22Rv1 (cell line): ENCODE data around the gene ENDOD1.

Source experiments
- H3K27ac ChIP-seq: fragments of 450-650 bp; 2 replicates; pipeline ENCODE4 v1.5.1; 2017
- CTCF ChIP-seq: fragments of 450-650 bp; IDR thresholded peaks from 2 replicates; pipeline ENCODE4 v1.5.1; 2017; ENCODE audit warnings: mild to moderate bottlenecking
- ZFX ChIP-seq: fragments of 450-650 bp; IDR thresholded peaks from 2 replicates; pipeline ENCODE4 v1.6.1; 2017; ENCODE audit warnings: antibody characterized with exemption, borderline replicate concordance

Gene ENDOD1

GRCh38 chr11:95150956-95151684, 61.5 kb downstream of the ENDOD1 start:
- H3K27ac ChIP-seq, result peak overlapping the region; percentile 74
- TF ChIP-seq CTCF, result peak; percentile 5; the same call in 1 of the 2 replicates
- no peak for TF ChIP-seq ZFX

- no peak overlapping the region for H3K27ac ChIP-seq
- TF ChIP-seq ZFX, result no peak
- no peak for TF ChIP-seq CTCF
These were observed 63.5 kb downstream of the ENDOD1 start for GRCh38 chr11:95152876-95153856.

- no peak overlapping the region for H3K27ac ChIP-seq
- TF ChIP-seq ZFX (no peak), CTCF (no peak)
These were observed 64.2 kb downstream of the ENDOD1 start for GRCh38 chr11:95153857-95154246.

GRCh38 chr11:95154514-95154913, 64.9 kb downstream of the ENDOD1 start:
- no peak overlapping the region for H3K27ac ChIP-seq
- TF ChIP-seq CTCF (peak; percentile 62), ZFX (no peak)

- no peak overlapping the region for H3K27ac ChIP-seq
These were observed 65.7 kb downstream of the ENDOD1 start for GRCh38 chr11:95155385-95155784.

GRCh38 chr11:95156133-95156721, 66.6 kb downstream of the ENDOD1 start:
- TF ChIP-seq CTCF (no peak), ZFX (no peak)
- H3K27ac ChIP-seq, result no peak overlapping the region

More at GRCh38 chr11:95155385-95155784, 65.7 kb downstream of the ENDOD1 start:
- TF ChIP-seq ZFX (no peak), CTCF (no peak)
